GM12801 (cell line): ENCODE data around the gene PIAS2.

Source experiments
- TF ChIP-seq, protein P1 (sequence below): IDR thresholded peaks from one replicate; pipeline ENCODE4 v1.5.1; 2011; ENCODE audit warnings: control low read depth; ENCODE audit not compliant: insufficient read length; ENCODE audit errors: extremely low read depth

The PIAS2 gene

DNA sequence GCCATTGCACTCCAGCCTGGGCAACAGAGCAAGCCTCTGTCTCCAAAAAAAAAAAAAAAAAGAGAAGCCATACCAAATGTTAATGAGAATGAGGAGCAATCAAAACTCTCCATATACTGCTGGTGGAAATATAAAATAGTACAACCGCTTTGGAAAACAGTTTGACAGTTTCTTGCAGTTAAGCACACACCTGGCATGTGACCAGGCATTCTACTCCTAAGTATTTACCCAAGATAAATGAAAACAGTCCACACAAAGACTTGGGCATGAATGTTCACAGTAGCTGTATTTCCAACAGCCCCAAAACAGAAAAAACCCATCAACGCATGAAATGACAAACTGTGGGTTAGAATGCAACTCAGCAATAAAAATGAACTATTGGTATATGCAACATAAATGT is 84.5 kb downstream of the PIAS2 start:
- TF ChIP-seq, protein P1, sequence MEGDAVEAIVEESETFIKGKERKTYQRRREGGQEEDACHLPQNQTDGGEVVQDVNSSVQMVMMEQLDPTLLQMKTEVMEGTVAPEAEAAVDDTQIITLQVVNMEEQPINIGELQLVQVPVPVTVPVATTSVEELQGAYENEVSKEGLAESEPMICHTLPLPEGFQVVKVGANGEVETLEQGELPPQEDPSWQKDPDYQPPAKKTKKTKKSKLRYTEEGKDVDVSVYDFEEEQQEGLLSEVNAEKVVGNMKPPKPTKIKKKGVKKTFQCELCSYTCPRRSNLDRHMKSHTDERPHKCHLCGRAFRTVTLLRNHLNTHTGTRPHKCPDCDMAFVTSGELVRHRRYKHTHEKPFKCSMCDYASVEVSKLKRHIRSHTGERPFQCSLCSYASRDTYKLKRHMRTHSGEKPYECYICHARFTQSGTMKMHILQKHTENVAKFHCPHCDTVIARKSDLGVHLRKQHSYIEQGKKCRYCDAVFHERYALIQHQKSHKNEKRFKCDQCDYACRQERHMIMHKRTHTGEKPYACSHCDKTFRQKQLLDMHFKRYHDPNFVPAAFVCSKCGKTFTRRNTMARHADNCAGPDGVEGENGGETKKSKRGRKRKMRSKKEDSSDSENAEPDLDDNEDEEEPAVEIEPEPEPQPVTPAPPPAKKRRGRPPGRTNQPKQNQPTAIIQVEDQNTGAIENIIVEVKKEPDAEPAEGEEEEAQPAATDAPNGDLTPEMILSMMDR: no peak

DNA sequence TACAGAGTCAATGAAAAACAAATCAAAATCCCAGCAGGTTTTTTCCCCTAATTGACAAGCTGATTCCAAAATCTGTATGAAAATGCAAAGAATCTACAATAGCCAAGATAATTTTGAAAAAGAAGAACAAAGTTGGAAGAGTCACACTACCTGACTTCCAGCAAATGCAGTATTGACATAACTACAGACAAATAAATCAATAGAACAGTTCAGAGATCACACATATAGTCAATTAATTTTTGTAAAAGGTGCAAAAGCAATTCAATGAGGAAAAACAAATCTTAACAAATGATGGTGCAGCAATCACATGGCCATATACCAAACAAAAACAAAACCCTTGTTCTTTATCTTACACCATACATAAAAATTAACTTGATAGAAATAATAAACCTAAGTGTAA is 85.9 kb downstream of the PIAS2 start:
- TF ChIP-seq, protein P1: no peak

DNA sequence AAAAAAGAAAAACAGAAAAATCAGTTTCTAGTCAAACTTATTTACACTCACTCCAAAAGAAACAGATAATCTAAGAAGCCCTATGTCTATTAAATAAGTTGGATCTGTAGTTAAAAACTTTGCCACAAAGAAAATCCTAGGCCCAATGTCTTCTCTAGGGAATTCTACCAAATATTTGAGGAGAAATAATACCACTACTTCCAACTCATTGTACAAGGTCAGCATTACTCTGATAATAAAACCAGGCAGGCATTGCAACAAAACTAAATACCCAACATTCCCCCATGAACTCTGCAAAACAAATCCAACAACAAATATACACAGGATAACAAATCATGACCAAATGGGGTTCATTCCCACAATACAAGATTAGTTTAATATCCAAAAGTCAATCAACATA is 86.7 kb downstream of the PIAS2 start:
- TF ChIP-seq, protein P1: no peak

DNA sequence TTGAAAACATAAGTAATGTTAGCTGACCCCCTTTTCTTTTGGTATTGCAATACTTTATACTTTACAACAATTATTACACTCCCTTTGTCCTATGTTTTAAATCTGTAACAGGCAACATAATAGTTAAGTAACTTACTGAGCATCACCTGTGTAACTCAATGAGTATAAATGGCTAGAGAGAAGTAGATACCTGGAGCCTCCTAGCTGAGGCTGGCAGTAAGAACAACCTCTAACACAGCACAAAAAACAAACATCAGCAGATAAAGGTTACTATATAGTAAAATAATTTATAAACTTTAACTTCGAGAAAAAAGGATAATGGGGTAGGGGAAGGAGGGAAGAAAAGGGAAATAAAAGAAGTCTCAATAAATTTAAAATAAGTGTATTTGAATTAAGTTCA is 87.4 kb downstream of the PIAS2 start:
- TF ChIP-seq, protein P1: no peak

DNA sequence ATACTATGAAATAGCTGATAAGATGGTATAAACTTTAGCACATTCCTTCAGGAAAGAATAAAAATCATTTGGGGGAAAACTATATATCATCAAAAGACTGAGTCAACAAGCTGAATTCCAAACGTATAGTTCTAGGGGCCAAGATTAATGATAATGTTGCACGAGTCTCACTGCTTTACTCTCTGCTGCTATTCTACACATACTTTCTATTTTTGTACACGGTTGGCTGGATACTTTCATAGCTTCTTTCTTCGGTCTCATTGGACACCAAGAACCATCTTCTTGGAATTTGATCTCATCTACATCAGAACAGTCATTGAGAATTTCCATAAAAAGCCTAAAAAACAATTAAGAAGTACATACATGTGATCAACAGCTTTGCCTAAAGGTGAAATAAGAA is 87.8 kb downstream of the PIAS2 start:
- TF ChIP-seq, protein P1: no peak

DNA sequence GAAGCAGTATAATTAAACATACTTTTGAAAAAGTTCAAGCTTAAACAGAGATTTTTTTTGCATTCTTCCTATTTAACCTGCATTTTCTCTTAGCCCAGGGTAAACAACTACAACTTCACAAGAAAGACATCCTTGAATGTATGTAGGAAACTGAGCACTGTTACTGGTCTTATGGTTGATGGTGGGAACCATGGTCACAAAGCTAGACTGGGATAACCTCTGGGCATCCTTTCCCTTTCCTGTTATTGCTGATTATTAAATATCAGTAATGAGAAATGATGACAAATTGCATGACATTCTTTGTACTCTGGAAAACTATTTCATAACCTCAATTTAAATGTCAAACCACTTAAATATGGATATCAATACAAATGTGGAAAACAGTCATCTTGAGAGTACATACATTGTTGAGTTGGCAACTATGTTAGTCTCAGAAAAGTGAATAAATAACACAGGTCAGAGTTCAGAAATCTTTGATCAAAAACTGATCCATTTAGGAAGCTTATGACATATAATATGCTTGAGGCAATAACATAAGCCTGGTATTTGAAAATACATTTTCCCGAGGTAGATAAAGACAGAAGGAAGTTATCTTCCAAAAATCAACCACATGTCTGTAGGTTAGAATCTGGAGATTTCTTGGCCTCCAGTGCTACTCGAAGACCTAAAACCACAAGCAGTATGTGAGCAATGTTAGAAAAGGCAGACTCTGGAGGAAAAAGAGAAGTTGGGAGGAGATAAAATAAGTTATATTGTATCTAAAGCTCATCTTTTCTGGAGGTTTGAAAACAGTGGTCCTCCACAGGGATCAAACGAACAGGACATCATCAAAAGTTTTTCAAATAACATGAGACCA is 95.2 kb downstream of the PIAS2 start:
- TF ChIP-seq, protein P1: no peak

DNA sequence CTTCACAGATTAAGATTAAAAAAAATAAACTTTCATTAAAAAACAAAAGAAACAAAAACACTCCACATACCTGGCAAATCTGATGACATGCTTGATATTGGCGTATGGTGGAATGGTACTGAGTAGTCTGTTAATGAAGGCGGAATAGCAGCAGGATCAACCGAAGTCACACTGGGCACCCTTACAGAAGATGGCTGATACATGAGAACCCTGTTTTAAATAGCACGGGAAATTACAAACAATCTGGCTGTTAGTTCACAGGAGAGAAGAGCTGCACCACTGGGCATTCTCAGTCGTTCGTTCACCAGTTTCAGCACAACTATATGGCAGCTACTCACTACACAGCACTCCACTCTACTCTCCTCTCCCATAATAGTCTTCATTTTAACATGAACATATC is 96.4 kb downstream of the PIAS2 start:
- TF ChIP-seq, protein P1: no peak
